Adrenal gland (tissue), 12 donors: ENCODE measurements around the gene SUMO4. TPM values are rescaled to one million over a fixed set of nuclear protein-coding genes. Genes with fewer than 3 reads are reported as not detected.

Experiments
- DNase-seq, 7 donors: peaks; one replicate each; pipeline ENCODE4 v3.0.0-alpha.2; 2019 to 2020
- H3K27ac ChIP-seq, 5 donors: fragments of 200-600 bp; sonication (generic) in 4 of 5; 1 replicate in 3 of 5; 2 replicates in 2 of 5; pipeline versions ENCODE4 v1.5.1 to v1.8.0; 2016 to 2020; ENCODE audit warnings: mild to moderate bottlenecking in 1 of 5
- H3K27me3 ChIP-seq: fragments of 200-600 bp; 2 replicates; pipeline ENCODE4 v1.8.0; 2021
- H3K36me3 ChIP-seq, 2 donors: fragments of 200-600 bp; replicated peaks in 1 of 2; 1 replicate in 1 of 2; 2 replicates in 1 of 2; pipeline versions ENCODE4 v1.5.1 to v1.8.0; 2018 to 2022
- H3K4me1 ChIP-seq, 2 donors: fragments of 200-600 bp; replicated peaks in 1 of 2; 1 replicate in 1 of 2; 2 replicates in 1 of 2; pipeline versions ENCODE4 v1.5.1 to v1.8.0; 2018 to 2021
- H3K4me3 ChIP-seq, 4 donors: fragments of 200-600 bp; sonication (generic) in 3 of 4; one replicate each; pipeline ENCODE4 v1.5.1; 2016 to 2018
- H3K9me3 ChIP-seq, 3 donors: fragments of 200-600 bp; sonication (generic) in 1 of 3; replicated peaks in 1 of 3; 1 replicate in 2 of 3; 2 replicates in 1 of 3; pipeline versions ENCODE4 v1.5.1 to v1.8.0; 2016 to 2021
- CTCF ChIP-seq, 6 experiments: fragments of 450-650 bp in 4 of 6; fragments of 200-600 bp in 2 of 6; sonication (generic) in 1 of 6; IDR thresholded peaks; 1 replicate in 5 of 6; 2 replicates in 1 of 6; pipeline versions ENCODE4 v1.5.1 to v1.8.0; 2016 to 2021; ENCODE audit warnings: antibody characterized with exemption in 6 of 6, mild to moderate bottlenecking in 2 of 6, moderate library complexity in 1 of 6
- POLR2A ChIP-seq, 2 donors: fragments of 450-650 bp; IDR thresholded peaks; one replicate each; pipeline ENCODE4 v1.6.1; 2017; ENCODE audit warnings: antibody characterized with exemption in 2 of 2, mild to moderate bottlenecking in 2 of 2, moderate library complexity in 1 of 2
- WGBS, 4 donors: extraction: QIAGEN DNeasy Blood & Tissue Kit in 2 of 4; methylation state at CpG; one replicate each; pipeline versions ENCODE4 v1.1.5 to v1.1.7; 2013 to 2017; 5-methylcytosine and 5-hydroxymethylcytosine counted together
- intact Hi-C, 2 donors: fragments of 100-400 bp; cut with DNase I; formaldehyde crosslinking; loops; one replicate each; pipeline versions ENCODE4 v1.14.1 to v1.15.0; 2022 to 2023
- polyA plus RNA-seq, 3 donors: library from polyadenylated mRNA; stranded (reverse); fragments of 200-250 nt in 2 of 3; fragments of 350-450 nt in 1 of 3; fragmentation: Illumina TruSeq in 1 of 3; extraction: RNeasy Lipid Tissue Mini Kit (QIAGEN cat#74804) in 1 of 3; gene quantifications; one replicate each; pipeline ENCODE4 v1.2.3, GENCODE V29; 2013 to 2014
- total RNA-seq, 9 donors: library from RNA; depleted of rRNA in 4 of 9; stranded (reverse); fragments of >200 nt in 4 of 9; fragments of 120-200 nt in 1 of 9; fragmentation: NEBNext Ultra II Directional in 1 of 9; extraction: Animal tissue kit (Norgen Biotek cat#: 25700) in 1 of 9; gene quantifications; one replicate each; pipeline versions ENCODE4 v1.1.0 to v1.2.4, GENCODE V29; 2013 to 2023
- donor health status: healthy with polysubstance abuse.
- donor health status: Bipolar disorder and iron deficiency.
- donor health status: DM: yes; HTN: yes; CAD: no.
- donor health status: DM: no; HTN: no; CAD: no.
- donor health status: DM: no; HTN: no; CAD: no.
- donor health status: DM: yes; HTN: yes; CAD: no.

SUMO4 gene
- total and polyA plus RNA-seq, 12 donors = 0.18 to 3.4 (median 1.8) TPM; not detected in 4

GRCh38 chr6:149383371-149383770, 16.7 kb upstream of the SUMO4 start:
- WGBS, 4 donors = 81 to 95% (median 89%) methylated on average over 4 of the region's 4 CpGs
- DNase-seq = no peak
- Histone ChIP-seq H3K27ac (no peak overlapping the region), H3K4me3 (no peak overlapping the region), H3K27me3 (no peaks in the 10 kb centered on the region), H3K9me3 (no peaks in the 10 kb centered on the region), H3K4me1 (peaks cover 0 to 4% of the 10 kb centered on the region in 2 donors), H3K36me3 (peaks cover 0 to 18% of the 10 kb centered on the region in 2 donors)
- TF ChIP-seq CTCF (IDR thresholded peaks at IDR 0.05) = no peak
- no peak for TF ChIP-seq POLR2A (IDR thresholded peaks at IDR 0.05)
- intact Hi-C loops = no loop called here

GRCh38 chr6:149384464-149384863, 15.6 kb upstream of the SUMO4 start:
- Histone ChIP-seq H3K4me1 (peaks cover 0 to 4% of the 10 kb centered on the region in 2 donors), H3K9me3 (no peaks in the 10 kb centered on the region), H3K36me3 (peaks cover 0 to 7% of the 10 kb centered on the region in 2 donors), H3K27me3 (no peaks in the 10 kb centered on the region), H3K4me3 (no peak overlapping the region), H3K27ac (no peak overlapping the region)
- intact Hi-C loops = no loop called here
- DNase-seq = no peak
- TF ChIP-seq POLR2A (IDR thresholded peaks at IDR 0.05) (no peak), CTCF (IDR thresholded peaks at IDR 0.05) (no peak)

- no peak overlapping the region for H3K27ac ChIP-seq
- peaks cover 0 to 6% of the 10 kb centered on the region in 2 donors for H3K36me3 ChIP-seq
- no peaks in the 10 kb centered on the region for H3K9me3 ChIP-seq
- H3K27me3 ChIP-seq = no peaks in the 10 kb centered on the region
- DNase-seq = no peak
- no peak for TF ChIP-seq POLR2A (IDR thresholded peaks at IDR 0.05)
- TF ChIP-seq CTCF (IDR thresholded peaks at IDR 0.05) = no peak
- intact Hi-C loops = no loop called here
- 95 to 99% (median 97%) methylated on average over 5 of the region's 5 CpGs for WGBS, 4 donors
- H3K4me3 ChIP-seq = no peak overlapping the region
- peaks cover 0 to 4% of the 10 kb centered on the region in 2 donors for H3K4me1 ChIP-seq
These were observed 13.9 kb upstream of the SUMO4 start for GRCh38 chr6:149385998-149386646.

- DNase-seq = no peak
These were observed 12.1 kb upstream of the SUMO4 start for GRCh38 chr6:149387779-149388512.

More at GRCh38 chr6:149387779-149388512, 12.1 kb upstream of the SUMO4 start:
- no peak overlapping the region for H3K27ac ChIP-seq
- H3K27me3 ChIP-seq = no peaks in the 10 kb centered on the region
- peaks cover 0 to 4% of the 10 kb centered on the region in 2 donors for H3K4me1 ChIP-seq
- H3K36me3 ChIP-seq = no peaks in the 10 kb centered on the region
- H3K4me3 ChIP-seq = no peak overlapping the region
- TF ChIP-seq POLR2A (IDR thresholded peaks at IDR 0.05) = no peak
- no peak for TF ChIP-seq CTCF (IDR thresholded peaks at IDR 0.05)
- WGBS, 4 donors = 83 to 94% (median 92%) methylated on average over 1 of the region's 1 CpG
- H3K9me3 ChIP-seq = no peaks in the 10 kb centered on the region
- intact Hi-C loops = no loop called here
